ENCODE data around the gene CADPS.

CADPS gene

GRCh38 chr3:62777674-62778073 is 97.5 kb downstream of the CADPS start:
- no peak overlapping the region for H3K4me3 ChIP-seq (ENCODE audit: low read length)
- no peaks in the 10 kb centered on the region for H3K9me3 ChIP-seq (ENCODE audit: low read length)
- no peaks in the 10 kb centered on the region for H3K27me3 ChIP-seq (ENCODE audit: insufficient read depth, low read length)
- H3K4me1 ChIP-seq (ENCODE audit: insufficient read depth, low read length): no peaks in the 10 kb centered on the region
- no peak overlapping the region for H2AFZ ChIP-seq (ENCODE audit: low read depth, low read length)
- H3K36me3 ChIP-seq (ENCODE audit: insufficient read depth, low read length): no peaks in the 10 kb centered on the region

GRCh38 chr3:62777130-62777529 is 98.1 kb downstream of the CADPS start:
- H2AFZ ChIP-seq (ENCODE audit: low read depth, low read length): no peak overlapping the region
- no peaks in the 10 kb centered on the region for H3K4me1 ChIP-seq (ENCODE audit: insufficient read depth, low read length)
- no peak overlapping the region for H3K4me3 ChIP-seq (ENCODE audit: low read length)
- no peaks in the 10 kb centered on the region for H3K9me3 ChIP-seq (ENCODE audit: low read length)
- H3K27me3 ChIP-seq (ENCODE audit: insufficient read depth, low read length): no peaks in the 10 kb centered on the region
- H3K36me3 ChIP-seq (ENCODE audit: insufficient read depth, low read length): no peaks in the 10 kb centered on the region

- no peak overlapping the region for H3K4me3 ChIP-seq (ENCODE audit: low read length)
- no peak overlapping the region for H2AFZ ChIP-seq (ENCODE audit: low read depth, low read length)
- H3K4me1 ChIP-seq (ENCODE audit: insufficient read depth, low read length): no peaks in the 10 kb centered on the region
Measured at GRCh38 chr3:62774221-62774620, 101.0 kb downstream of the CADPS start.

DNA sequence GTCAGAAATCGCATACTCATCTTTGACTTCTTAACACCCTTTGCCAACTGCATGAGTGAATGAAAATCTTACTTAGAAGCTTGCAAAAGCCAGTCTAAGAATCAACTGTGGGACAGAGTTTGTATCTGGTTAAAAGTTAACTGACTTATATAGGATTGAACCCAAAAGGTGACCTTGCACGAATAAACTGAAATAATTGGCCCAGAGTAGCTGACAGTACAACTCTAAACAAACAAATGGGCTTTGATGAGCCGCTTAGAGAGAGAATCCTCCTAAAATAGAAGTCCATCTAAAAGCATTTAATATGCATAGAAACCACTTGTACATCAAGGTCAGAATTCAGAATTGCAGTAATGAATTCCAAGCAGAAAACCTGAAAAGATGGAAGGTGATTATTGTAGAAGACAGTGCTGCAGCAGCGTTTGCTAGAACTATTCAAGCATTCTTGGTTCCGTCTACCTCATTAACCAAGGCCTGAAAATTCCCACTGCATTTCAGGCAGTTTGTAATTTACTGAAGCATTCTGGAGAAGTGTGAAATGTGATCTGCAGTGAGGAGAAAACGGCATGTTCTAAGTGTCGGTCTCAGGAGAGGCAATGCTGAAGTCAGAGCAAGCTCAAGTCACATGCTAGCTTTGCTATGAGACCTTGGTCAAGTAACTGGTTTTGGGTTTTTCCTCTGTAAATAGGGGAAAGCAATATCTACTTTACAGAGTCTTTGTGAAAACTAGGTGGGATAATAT is 103.7 kb downstream of the CADPS start:
- Histone ChIP-seq H3K36me3 (ENCODE audit: insufficient read depth, low read length) (no peaks in the 10 kb centered on the region), H2AFZ (ENCODE audit: low read depth, low read length) (no peak overlapping the region), H3K4me3 (ENCODE audit: low read length) (no peak overlapping the region), H3K27me3 (ENCODE audit: insufficient read depth, low read length) (peaks cover 2% of the 10 kb centered on the region), H3K4me1 (ENCODE audit: insufficient read depth, low read length) (no peaks in the 10 kb centered on the region), H3K9me3 (ENCODE audit: low read length) (no peaks in the 10 kb centered on the region)

More at GRCh38 chr3:62774221-62774620, 101.0 kb downstream of the CADPS start:
- Histone ChIP-seq H3K27me3 (ENCODE audit: insufficient read depth, low read length) (no peaks in the 10 kb centered on the region), H3K9me3 (ENCODE audit: low read length) (no peaks in the 10 kb centered on the region), H3K36me3 (ENCODE audit: insufficient read depth, low read length) (no peaks in the 10 kb centered on the region)

GRCh38 chr3:62768896-62769295 is 106.3 kb downstream of the CADPS start:
- Histone ChIP-seq H3K4me3 (ENCODE audit: low read length) (no peak overlapping the region), H3K27me3 (ENCODE audit: insufficient read depth, low read length) (peaks cover 2% of the 10 kb centered on the region), H2AFZ (ENCODE audit: low read depth, low read length) (no peak overlapping the region), H3K9me3 (ENCODE audit: low read length) (no peaks in the 10 kb centered on the region), H3K4me1 (ENCODE audit: insufficient read depth, low read length) (no peaks in the 10 kb centered on the region), H3K36me3 (ENCODE audit: insufficient read depth, low read length) (no peaks in the 10 kb centered on the region)

GRCh38 chr3:62761711-62762110 is 113.5 kb downstream of the CADPS start:
- H3K36me3 ChIP-seq (ENCODE audit: insufficient read depth, low read length): no peaks in the 10 kb centered on the region
- H3K27me3 ChIP-seq (ENCODE audit: insufficient read depth, low read length): no peaks in the 10 kb centered on the region
- H3K9me3 ChIP-seq (ENCODE audit: low read length): no peaks in the 10 kb centered on the region
- no peak overlapping the region for H2AFZ ChIP-seq (ENCODE audit: low read depth, low read length)
- no peaks in the 10 kb centered on the region for H3K4me1 ChIP-seq (ENCODE audit: insufficient read depth, low read length)
- no peak overlapping the region for H3K4me3 ChIP-seq (ENCODE audit: low read length)

- Histone ChIP-seq H3K4me3 (ENCODE audit: low read length) (no peak overlapping the region), H2AFZ (ENCODE audit: low read depth, low read length) (no peak overlapping the region), H3K27me3 (ENCODE audit: insufficient read depth, low read length) (no peaks in the 10 kb centered on the region), H3K4me1 (ENCODE audit: insufficient read depth, low read length) (no peaks in the 10 kb centered on the region), H3K9me3 (ENCODE audit: low read length) (no peaks in the 10 kb centered on the region), H3K36me3 (ENCODE audit: insufficient read depth, low read length) (no peaks in the 10 kb centered on the region)
Measured at GRCh38 chr3:62761311-62761710, 113.9 kb downstream of the CADPS start.

GRCh38 chr3:62758296-62759066 is 116.7 kb downstream of the CADPS start:
- Histone ChIP-seq H3K9me3 (ENCODE audit: low read length) (no peaks in the 10 kb centered on the region), H3K36me3 (ENCODE audit: insufficient read depth, low read length) (no peaks in the 10 kb centered on the region), H3K4me3 (ENCODE audit: low read length) (no peak overlapping the region), H3K27me3 (ENCODE audit: insufficient read depth, low read length) (no peaks in the 10 kb centered on the region), H2AFZ (ENCODE audit: low read depth, low read length) (no peak overlapping the region), H3K4me1 (ENCODE audit: insufficient read depth, low read length) (no peaks in the 10 kb centered on the region)

GRCh38 chr3:62757045-62757444 is 118.2 kb downstream of the CADPS start:
- Histone ChIP-seq H3K27me3 (ENCODE audit: insufficient read depth, low read length) (no peaks in the 10 kb centered on the region), H3K9me3 (ENCODE audit: low read length) (no peaks in the 10 kb centered on the region), H3K36me3 (ENCODE audit: insufficient read depth, low read length) (no peaks in the 10 kb centered on the region), H2AFZ (ENCODE audit: low read depth, low read length) (no peak overlapping the region), H3K4me1 (ENCODE audit: insufficient read depth, low read length) (no peaks in the 10 kb centered on the region), H3K4me3 (ENCODE audit: low read length) (no peak overlapping the region)

- no peaks in the 10 kb centered on the region for H3K36me3 ChIP-seq (ENCODE audit: insufficient read depth, low read length)
Measured at GRCh38 chr3:62755285-62755684, 119.9 kb downstream of the CADPS start.

GRCh38 chr3:62749657-62750056 is 125.6 kb downstream of the CADPS start:
- Histone ChIP-seq H3K9me3 (ENCODE audit: low read length) (no peaks in the 10 kb centered on the region), H3K27me3 (ENCODE audit: insufficient read depth, low read length) (no peaks in the 10 kb centered on the region), H3K4me1 (ENCODE audit: insufficient read depth, low read length) (no peaks in the 10 kb centered on the region), H2AFZ (ENCODE audit: low read depth, low read length) (no peak overlapping the region), H3K36me3 (ENCODE audit: insufficient read depth, low read length) (no peaks in the 10 kb centered on the region), H3K4me3 (ENCODE audit: low read length) (no peak overlapping the region)

More at GRCh38 chr3:62755285-62755684, 119.9 kb downstream of the CADPS start:
- no peak overlapping the region for H2AFZ ChIP-seq (ENCODE audit: low read depth, low read length)
- no peak overlapping the region for H3K4me3 ChIP-seq (ENCODE audit: low read length)
- H3K9me3 ChIP-seq (ENCODE audit: low read length): no peaks in the 10 kb centered on the region
- H3K27me3 ChIP-seq (ENCODE audit: insufficient read depth, low read length): no peaks in the 10 kb centered on the region
- H3K4me1 ChIP-seq (ENCODE audit: insufficient read depth, low read length): no peaks in the 10 kb centered on the region

DNA sequence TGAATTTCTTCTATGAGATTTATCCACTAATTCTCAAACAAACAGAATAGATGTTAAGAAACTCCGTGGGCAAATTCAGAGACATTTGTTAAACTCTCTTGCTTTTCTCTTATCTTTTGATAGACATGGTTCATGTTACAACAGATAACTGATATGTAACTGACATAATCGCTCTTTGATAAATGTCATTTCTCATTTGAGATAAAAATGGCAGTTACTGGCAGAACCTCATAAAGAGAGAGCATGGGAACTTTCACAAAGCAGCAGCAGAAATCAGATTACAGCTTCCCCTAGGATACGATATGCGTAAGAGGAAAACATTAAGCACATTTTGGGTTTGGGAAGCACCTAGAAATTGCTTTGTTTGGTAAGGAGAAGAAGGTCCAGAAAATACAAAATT is 126.1 kb downstream of the CADPS start:
- H3K36me3 ChIP-seq (ENCODE audit: insufficient read depth, low read length): no peaks in the 10 kb centered on the region
- H3K9me3 ChIP-seq (ENCODE audit: low read length): no peaks in the 10 kb centered on the region
- no peak overlapping the region for H2AFZ ChIP-seq (ENCODE audit: low read depth, low read length)
- no peaks in the 10 kb centered on the region for H3K27me3 ChIP-seq (ENCODE audit: insufficient read depth, low read length)
- no peaks in the 10 kb centered on the region for H3K4me1 ChIP-seq (ENCODE audit: insufficient read depth, low read length)
- no peak overlapping the region for H3K4me3 ChIP-seq (ENCODE audit: low read length)

- Histone ChIP-seq H3K4me1 (ENCODE audit: insufficient read depth, low read length) (no peaks in the 10 kb centered on the region), H3K27me3 (ENCODE audit: insufficient read depth, low read length) (no peaks in the 10 kb centered on the region), H3K36me3 (ENCODE audit: insufficient read depth, low read length) (no peaks in the 10 kb centered on the region), H3K4me3 (ENCODE audit: low read length) (no peak overlapping the region), H3K9me3 (ENCODE audit: low read length) (no peaks in the 10 kb centered on the region), H2AFZ (ENCODE audit: low read depth, low read length) (no peak overlapping the region)
Measured at GRCh38 chr3:62737449-62737848, 137.8 kb downstream of the CADPS start.

All from neuron (in vitro differentiated cells).